Measurements from ENCODE around the gene TUBAL3. TPM values are rescaled to one million over a fixed set of nuclear protein-coding genes. Genes with fewer than 3 reads are reported as not detected.

The TUBAL3 gene
- total and polyA plus RNA-seq, 12 donors, result not detected

DNA sequence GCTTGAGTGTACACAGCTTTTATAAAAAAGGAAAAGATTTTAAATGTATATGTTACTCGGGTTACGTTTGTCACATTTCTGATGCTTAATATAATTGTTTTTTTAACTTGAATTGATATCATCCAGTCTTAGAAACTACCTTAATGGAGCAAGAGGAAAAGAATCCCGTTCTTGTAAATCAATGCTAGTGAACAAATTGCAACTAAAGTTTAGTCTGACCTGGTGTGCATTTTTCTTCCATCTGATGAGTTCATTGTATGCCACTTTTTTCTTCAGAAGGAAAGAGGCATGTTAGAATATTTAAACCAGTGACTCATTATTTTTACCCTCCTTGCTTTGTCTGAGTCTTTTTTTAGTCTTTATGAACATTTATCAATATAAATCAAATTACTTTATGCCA lies 42.4 kb upstream of the TUBAL3 start:
- peaks cover 0 to 16% of the 10 kb centered on the region in 2 donors for H3K4me1 ChIP-seq (replicated peaks in 1 of 2)
- H3K27ac ChIP-seq, result peak overlapping the region in 2 of 5 donors; percentile 58
- 44 to 53% (median 48%) methylated on average over 3 of the region's 3 CpGs for WGBS, 4 donors
- intact Hi-C loops (cut with DNase I), result loop anchor here in 1 of 2 donors (10.0 kb wide), 1 partner anchor 428 kb away; no protein-coding TSS in a partner anchor
- no peaks in the 10 kb centered on the region for H3K36me3 ChIP-seq (replicated peaks in 1 of 2)
- TF ChIP-seq CTCF (IDR thresholded peaks at IDR 0.05), result no peak
- no peak for TF ChIP-seq POLR2A (IDR thresholded peaks at IDR 0.05)
- no peak for DNase-seq
- peak overlapping the region in 1 of 4 donors; percentile 63 for H3K4me3 ChIP-seq
- no peaks in the 10 kb centered on the region for H3K27me3 ChIP-seq
- H3K9me3 ChIP-seq (replicated peaks in 1 of 3), result no peaks in the 10 kb centered on the region

DNA sequence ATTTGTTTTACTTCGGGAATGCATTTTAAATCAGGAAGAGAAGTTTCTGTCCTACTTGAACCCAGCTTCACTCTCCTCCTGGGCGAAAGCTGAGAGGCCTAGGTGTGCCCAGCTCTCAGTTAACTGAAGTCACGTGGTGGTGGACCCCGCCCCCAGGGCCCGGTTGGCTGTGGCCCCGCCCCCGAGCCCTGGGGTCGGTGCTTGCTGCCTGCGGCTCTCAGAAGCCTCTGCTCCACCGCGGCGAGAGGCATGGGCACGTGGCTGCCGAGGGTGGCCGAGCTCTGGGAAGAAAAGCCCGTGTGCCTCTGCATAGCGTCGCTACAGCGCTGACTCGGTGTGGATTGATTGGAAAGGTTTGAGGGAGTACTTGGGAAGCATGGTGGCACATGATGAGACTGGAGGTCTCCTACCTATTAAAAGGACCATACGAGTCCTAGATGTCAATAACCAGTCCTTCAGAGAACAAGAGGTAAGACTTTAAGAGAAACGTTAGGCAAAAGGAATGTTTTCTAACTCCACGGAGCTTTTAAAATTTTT lies 41.8 kb upstream of the TUBAL3 start:
- Histone ChIP-seq H3K36me3 (replicated peaks in 1 of 2) (no peaks in the 10 kb centered on the region), H3K4me3 (peak overlapping the region in 2 of 4 donors; percentile 15 to 63), H3K9me3 (replicated peaks in 1 of 3) (no peaks in the 10 kb centered on the region), H3K27me3 (no peaks in the 10 kb centered on the region), H3K4me1 (replicated peaks in 1 of 2) (peaks cover 0 to 16% of the 10 kb centered on the region in 2 donors), H3K27ac (peak overlapping the region in 4 of 5 donors; percentile 35 to 66 (median 58))
- peak in 1 of 2 donors; percentile 87 for TF ChIP-seq POLR2A (IDR thresholded peaks at IDR 0.05)
- TF ChIP-seq CTCF (IDR thresholded peaks at IDR 0.05), result no peak
- intact Hi-C loops (cut with DNase I), result loop anchor here in 1 of 2 donors (10.0 kb wide), 1 partner anchor 428 kb away; no protein-coding TSS in a partner anchor
- WGBS, 4 donors, result 3 to 14% (median 5%) methylated on average over 10 to 23 of the region's 23 CpGs
- peak; percentile 87 to 96 (median 93) for DNase-seq

DNA sequence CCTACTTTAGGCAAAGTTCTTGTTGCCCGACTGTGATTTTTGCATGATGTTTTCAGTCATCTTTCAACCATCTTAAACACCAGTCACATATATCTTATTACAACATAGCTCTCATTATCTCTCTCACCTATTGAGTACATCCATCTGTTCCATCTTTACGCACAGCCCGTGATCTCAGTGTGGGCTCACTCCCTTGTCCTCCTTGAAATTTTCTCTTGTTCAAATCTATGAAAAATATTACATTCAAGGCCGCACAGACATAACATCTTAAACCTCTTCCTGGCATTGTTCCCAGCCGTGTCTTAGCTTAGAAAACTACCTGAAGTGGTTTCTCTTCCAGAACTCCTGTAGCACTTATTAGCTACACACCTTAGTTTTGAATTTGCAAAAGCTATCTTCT lies 40.4 kb upstream of the TUBAL3 start:
- peaks cover 0 to 16% of the 10 kb centered on the region in 2 donors for H3K4me1 ChIP-seq (replicated peaks in 1 of 2)
- TF ChIP-seq POLR2A (IDR thresholded peaks at IDR 0.05) (no peak), CTCF (IDR thresholded peaks at IDR 0.05) (no peak)
- H3K27me3 ChIP-seq, result no peaks in the 10 kb centered on the region
- H3K27ac ChIP-seq, result no peak overlapping the region
- no peak for DNase-seq
- H3K4me3 ChIP-seq, result no peak overlapping the region
- no peaks in the 10 kb centered on the region for H3K9me3 ChIP-seq (replicated peaks in 1 of 3)
- intact Hi-C loops (cut with DNase I), result loop anchor here in 1 of 2 donors (10.0 kb wide), 1 partner anchor 430 kb away; no protein-coding TSS in a partner anchor
- H3K36me3 ChIP-seq (replicated peaks in 1 of 2), result no peaks in the 10 kb centered on the region
- 92 to 96% (median 93%) methylated on average over 5 of the region's 5 CpGs for WGBS, 4 donors

GRCh38 chr10:5443429-5443828 lies 38.8 kb upstream of the TUBAL3 start:
- WGBS, 4 donors, result 85 to 95% (median 91%) methylated on average over 1 of the region's 1 CpG
- intact Hi-C loops (cut with DNase I), result loop anchor here (5.0 to 10.0 kb wide), 2 partner anchors 179 to 431 kb away; no protein-coding TSS in a partner anchor

More at GRCh38 chr10:5443429-5443828, 38.8 kb upstream of the TUBAL3 start:
- no peak for DNase-seq
- Histone ChIP-seq H3K27ac (no peak overlapping the region), H3K9me3 (replicated peaks in 1 of 3) (no peaks in the 10 kb centered on the region), H3K4me3 (no peak overlapping the region), H3K4me1 (replicated peaks in 1 of 2) (peaks cover 0 to 16% of the 10 kb centered on the region in 2 donors), H3K36me3 (replicated peaks in 1 of 2) (no peaks in the 10 kb centered on the region), H3K27me3 (no peaks in the 10 kb centered on the region)
- TF ChIP-seq CTCF (IDR thresholded peaks at IDR 0.05) (no peak), POLR2A (IDR thresholded peaks at IDR 0.05) (no peak)

All from adrenal gland (tissue), 12 donors.